GM18873 (cell line): ENCODE data around the gene AK5.
"Not testable (repeated sequence)": the region's sequence is repeated elsewhere in the genome, so short reads cannot be mapped to it uniquely, and the experiment has no call there.

Experiments
- ATAC-seq: cut with Tn5 transposase; IDR thresholded peaks from one replicate; pipeline ENCODE4 v1.9.1; 2021; ENCODE audit warnings: mild to moderate bottlenecking, moderate library complexity, moderate number of reproducible peaks; ENCODE audit not compliant: unreplicated experiment, low FRiP score

AK5 gene

GRCh38 chr1:77283701-77284425, 2.0 kb downstream of the AK5 start:
- ATAC-seq, result no peak

GRCh38 chr1:77287535-77287934, 5.7 kb downstream of the AK5 start:
- ATAC-seq, result no peak

- no peak for ATAC-seq
These were observed 6.5 kb downstream of the AK5 start for GRCh38 chr1:77288275-77288674.

GRCh38 chr1:77290576-77290975, 8.8 kb downstream of the AK5 start:
- ATAC-seq, result no peak

GRCh38 chr1:77292551-77292950, 10.7 kb downstream of the AK5 start:
- ATAC-seq, result no peak

GRCh38 chr1:77300566-77300965, 18.7 kb downstream of the AK5 start:
- ATAC-seq, result no peak

GRCh38 chr1:77303387-77303786, 21.6 kb downstream of the AK5 start:
- ATAC-seq, result no peak

- no peak for ATAC-seq
These were observed 27.2 kb downstream of the AK5 start for GRCh38 chr1:77308889-77309621.

GRCh38 chr1:77310924-77311323, 29.1 kb downstream of the AK5 start:
- ATAC-seq, result no peak

- not testable (repeated sequence) for ATAC-seq
These were observed 30.5 kb downstream of the AK5 start for GRCh38 chr1:77312364-77312763.

- no peak for ATAC-seq
These were observed 31.7 kb downstream of the AK5 start for GRCh38 chr1:77313491-77313890.

- no peak for ATAC-seq
These were observed 34.2 kb downstream of the AK5 start for GRCh38 chr1:77316006-77316405.

- no peak for ATAC-seq
These were observed 35.1 kb downstream of the AK5 start for GRCh38 chr1:77316966-77317365.

- no peak for ATAC-seq
These were observed 37.4 kb downstream of the AK5 start for GRCh38 chr1:77319036-77319705.

GRCh38 chr1:77322061-77322900, 40.5 kb downstream of the AK5 start:
- ATAC-seq, result no peak

GRCh38 chr1:77333501-77333900, 51.7 kb downstream of the AK5 start:
- no peak for ATAC-seq

GRCh38 chr1:77336729-77337128, 54.9 kb downstream of the AK5 start:
- ATAC-seq, result no peak

GRCh38 chr1:77339326-77339725, 57.5 kb downstream of the AK5 start:
- ATAC-seq, result no peak

GRCh38 chr1:77341195-77341594, 59.4 kb downstream of the AK5 start:
- ATAC-seq, result no peak

- no peak for ATAC-seq
These were observed 60.9 kb downstream of the AK5 start for GRCh38 chr1:77342745-77343144.

GRCh38 chr1:77347646-77348045, 65.8 kb downstream of the AK5 start:
- ATAC-seq, result no peak
